GM18861 (cell line): ENCODE results near the gene FRAS1.
"Not testable (repeated sequence)": the region's sequence is repeated elsewhere in the genome, so short reads cannot be mapped to it uniquely, and the experiment has no call there.

Experiments
- ATAC-seq: cut with Tn5 transposase; IDR thresholded peaks from one replicate; pipeline ENCODE4 v1.9.1; 2021; ENCODE audit not compliant: unreplicated experiment

The FRAS1 gene

DNA sequence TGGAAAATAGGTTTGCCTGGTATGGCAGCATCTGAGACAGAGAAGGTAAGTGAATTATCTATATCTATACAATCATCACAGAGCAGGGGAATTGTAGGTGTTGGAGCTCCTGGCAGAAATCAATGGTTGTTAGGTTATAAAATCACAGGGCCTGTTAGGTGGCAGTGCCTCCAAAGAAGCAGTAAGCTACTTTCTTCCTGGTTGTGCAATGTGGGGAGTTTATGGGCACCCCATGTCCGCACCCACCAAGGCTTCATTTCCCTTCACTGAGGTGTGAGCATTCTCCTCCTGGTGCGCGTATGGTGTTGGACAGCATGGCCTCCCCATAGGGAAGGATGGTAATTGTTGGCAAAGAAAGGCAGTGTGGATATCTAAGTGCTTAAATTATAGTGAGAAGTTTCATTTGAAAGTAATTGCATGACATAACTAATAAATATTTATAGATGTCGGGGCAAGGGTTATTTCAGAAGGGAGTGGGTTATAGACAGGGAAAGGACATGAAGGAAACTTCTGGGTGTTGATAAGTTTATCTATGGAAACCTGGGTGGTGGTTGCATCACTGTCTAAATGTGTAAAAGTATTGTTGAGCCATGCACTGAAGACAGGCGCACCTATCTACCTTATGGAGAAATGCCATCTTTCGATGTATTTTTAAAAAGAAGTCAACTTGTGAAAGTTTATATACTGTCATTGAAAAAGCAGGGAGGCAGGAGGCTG is 153.7 kb downstream of the FRAS1 start:
- no peak for ATAC-seq

DNA sequence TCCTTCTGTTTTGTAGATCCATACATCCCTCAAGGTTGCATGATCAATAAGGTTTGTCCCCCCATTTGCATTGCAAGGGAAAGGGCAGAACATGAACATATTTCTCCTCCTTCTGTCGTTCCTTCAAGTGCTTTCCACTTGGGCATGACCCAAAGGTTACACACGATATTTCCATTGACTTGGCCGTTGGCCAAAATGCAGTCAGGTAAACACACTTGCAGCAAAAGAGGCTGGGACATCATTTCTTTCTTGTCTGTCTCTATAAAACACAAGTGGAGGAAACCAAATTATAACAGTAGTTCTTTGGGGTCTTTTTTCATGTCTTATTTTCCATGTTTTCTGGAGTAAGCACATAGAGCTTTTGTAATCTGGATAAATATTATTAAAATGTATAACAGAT is 156.1 kb downstream of the FRAS1 start:
- no peak for ATAC-seq

DNA sequence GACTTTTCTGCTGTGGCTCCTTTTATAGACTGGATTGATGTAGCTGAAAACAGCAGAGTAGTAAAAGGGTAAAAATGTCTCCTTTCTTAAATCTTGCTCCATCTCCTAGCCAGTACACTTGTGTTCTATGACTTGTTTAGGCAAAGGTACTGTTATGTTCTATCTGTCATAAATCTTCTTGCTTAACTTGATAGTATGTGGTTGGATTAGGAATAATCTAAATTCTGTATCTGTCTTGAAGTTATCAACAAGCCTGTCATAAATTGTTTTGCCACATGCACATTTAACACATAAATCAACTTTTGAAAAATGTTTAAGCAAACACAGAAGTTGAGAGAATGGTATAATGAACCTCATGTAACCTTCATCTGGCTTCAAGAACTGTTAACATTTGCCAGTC is 157.0 kb downstream of the FRAS1 start:
- ATAC-seq, result no peak

DNA sequence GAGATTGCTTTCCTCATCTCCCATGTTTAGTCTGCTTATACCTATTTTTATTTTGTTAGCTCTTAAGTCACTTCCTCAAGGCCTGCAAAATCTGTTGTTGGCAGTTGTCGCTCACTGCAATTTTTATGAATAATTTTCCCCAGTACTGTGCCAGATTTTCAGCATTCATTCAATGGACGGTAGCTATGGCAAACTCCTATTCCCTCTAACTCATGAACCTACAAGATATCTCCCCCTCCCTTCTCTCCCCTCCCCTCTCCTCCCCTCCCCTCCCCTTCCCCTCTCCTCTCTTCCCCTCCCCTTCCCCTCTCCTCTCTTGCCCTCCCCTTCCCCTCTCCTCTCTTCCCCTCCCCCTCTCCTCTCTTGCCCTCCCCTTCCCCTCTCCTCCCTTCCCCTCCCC is 160.4 kb downstream of the FRAS1 start:
- no peak for ATAC-seq

DNA sequence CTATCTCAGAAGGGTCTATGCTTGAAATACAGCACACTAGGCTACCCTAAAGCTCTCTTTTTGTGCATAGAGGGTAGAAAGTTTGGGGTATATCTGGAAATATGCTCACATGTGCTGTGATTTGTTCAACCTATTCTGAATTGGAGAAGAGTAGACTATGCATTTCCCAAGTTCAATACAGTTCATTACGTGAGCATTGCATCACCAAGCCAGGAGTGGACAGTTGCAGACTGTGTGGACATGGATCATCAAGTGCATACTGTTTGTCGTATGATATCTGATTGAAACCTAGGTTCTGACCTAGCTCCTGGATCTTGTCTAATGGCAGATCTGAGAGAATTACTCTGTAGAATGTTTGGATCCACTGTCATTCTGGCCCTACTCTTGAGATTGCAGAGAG is 161.1 kb downstream of the FRAS1 start:
- no peak for ATAC-seq

DNA sequence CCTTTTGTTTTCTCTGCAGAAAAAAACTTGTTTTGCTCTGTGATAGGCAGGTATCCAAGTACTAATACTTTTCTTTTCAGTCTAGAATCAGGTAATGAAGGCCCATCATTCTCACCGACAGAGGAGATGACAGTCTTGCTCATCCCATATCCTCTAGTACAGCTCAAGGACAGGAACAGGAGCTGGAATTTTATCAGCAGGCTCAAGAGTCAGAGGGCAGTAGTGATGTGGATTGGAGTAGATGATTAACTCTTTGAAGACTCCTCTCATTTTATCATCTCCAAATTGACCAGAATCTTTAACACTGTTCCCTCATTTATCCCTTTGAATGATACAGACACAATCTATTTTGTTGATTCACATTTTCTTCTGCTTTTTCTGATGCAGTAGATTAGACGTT is 162.7 kb downstream of the FRAS1 start:
- ATAC-seq, result no peak

DNA sequence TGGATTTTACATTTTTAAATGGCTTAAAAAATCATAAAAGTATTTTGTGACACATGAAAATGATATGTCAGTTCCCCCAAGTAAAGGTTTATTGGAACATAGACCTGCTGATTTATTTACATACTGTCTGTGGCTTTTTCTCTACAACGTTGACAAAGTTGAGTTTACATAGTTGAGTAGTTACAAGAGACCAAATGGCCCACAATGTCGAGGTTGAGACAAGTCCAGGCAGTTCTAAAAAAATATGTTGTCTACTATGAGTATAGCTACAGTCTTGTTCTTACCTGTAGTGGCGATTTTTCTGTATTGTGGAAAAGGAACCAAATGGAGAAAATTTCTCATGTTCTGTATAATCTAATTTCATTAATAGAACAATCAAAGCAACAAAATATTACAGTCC is 163.2 kb downstream of the FRAS1 start:
- ATAC-seq, result no peak

DNA sequence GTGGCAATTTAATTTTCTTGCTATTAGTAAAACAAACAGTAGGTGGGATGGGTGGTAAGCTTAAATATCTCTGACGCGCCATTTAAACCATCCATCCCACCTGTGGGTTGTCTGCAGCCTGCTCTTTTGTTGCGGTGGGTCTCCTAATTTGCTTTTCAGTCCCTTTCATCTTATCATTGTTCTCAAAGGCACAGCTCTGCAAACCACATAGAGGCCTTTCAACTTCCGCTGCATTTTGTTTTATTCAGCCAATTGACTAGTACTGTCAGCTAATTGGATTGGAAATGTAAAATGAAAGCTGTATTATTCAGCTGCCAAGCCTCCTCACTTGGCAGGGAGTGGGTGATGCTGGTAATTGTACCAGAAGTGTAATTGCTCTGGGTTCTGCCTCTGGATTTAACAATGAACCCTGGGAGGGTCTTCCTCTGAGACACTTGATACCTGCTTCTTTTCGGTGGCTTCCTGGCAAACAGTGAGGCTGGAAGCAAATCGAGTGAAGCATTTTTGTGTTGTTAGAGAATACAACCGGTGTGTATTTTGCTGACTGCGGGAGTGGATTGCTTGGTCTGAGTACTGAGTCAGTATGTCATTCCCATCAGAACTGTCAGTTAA is 165.6 kb downstream of the FRAS1 start:
- no peak for ATAC-seq

DNA sequence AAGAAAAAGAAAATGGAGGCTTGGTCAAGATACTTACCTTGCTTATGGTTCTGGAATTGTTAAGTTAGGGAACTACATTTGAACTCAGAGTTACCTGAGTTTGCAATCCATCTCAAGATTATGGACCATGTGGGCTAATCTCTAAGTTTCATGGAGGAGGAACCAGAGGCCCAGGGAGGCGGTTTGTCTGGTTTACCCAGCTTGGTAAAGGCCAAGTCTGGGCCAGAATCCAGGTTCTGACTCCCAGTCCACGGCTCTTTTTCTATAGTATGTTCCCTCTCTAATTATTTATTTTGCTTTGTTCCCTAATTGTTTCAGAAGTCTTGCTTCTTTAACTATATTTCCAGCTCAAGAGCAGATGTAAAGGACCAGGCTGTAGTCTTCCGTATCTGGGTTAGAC is 168.1 kb downstream of the FRAS1 start:
- ATAC-seq, result no peak

DNA sequence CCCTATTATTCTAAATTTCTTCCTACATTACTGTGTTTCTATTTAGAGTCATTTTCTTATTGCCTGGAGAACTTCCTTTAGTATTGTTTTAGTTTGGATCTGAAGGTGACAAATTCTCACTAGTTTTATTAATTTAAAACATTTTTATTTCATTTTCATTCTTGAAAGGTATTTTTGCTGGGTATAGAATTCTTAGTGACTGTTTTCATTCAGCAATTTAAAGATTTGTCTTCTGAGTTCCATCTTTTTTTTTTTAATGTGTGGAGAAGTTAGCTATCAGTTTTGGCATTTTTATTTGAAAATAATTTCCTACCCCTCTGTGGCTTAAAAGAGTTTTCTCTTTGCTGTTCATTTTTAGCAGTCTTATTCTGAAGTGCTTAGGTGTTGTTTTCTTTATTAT is 169.2 kb downstream of the FRAS1 start:
- no peak for ATAC-seq

DNA sequence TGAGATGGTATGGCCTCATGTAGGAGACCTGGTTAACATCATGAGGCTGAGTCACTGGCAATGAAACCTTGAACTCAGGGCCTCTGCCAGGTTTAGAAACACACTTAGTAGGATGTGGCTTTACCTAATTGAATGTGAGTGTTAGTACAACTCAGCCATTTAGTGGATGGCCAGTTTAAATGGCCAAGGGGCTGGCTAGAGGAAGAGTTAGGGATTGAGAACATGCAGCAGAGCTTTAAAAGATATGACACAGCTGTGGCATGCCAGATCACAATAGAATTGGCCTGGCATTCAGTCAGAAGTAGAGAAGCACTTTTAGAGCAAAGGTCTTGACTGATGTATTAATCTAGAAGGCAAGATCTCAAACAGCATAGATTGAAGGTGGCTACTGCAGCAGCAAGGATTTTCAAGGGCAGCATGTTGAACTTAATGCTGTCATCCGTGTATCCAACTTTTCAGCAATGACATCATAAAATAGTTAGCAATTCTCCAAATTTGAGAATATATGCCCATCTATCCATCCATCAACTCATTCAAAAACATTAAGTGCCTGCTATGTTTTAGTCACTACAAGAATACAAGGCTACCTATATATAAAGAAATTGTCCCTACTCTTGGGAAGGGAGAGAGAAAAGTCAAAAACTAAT is 170.4 kb downstream of the FRAS1 start:
- ATAC-seq, result no peak

DNA sequence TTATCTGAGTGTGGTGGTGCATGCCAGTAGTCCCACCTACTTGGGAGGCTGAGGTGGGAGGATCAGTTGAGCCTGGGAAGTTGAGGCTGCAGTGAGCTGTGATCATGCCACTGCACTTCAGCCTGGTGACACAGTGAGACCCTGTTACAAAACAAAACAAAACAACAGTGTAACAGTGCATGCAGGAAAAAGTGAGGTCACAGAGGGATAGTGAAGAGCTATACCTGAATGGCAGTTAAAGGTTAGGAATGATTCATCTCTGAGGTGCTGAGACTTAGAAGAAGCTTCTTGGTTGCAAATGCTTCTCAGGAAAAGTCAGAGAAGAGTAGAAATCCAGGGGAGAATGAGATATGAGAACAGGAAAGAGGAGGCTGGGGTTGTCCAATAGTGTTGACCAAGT is 178.7 kb downstream of the FRAS1 start:
- no peak for ATAC-seq

DNA sequence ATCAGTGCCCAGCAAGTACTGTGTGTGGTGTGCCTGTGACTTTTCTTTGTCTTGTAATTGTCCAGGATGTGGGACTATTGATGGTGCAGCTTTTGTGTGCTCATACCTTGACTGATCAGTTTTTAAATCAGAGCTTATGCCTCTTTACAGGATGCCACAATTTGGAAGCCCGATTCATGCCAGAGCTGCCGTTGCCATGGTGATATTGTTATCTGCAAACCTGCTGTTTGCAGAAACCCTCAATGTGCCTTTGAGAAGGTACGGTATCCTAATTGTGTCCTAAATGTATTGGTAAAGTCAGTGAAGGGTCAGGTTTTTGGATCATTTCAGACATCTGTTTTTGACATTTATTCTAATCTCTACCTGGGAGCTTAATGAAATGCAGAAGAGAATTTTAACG is 180.2 kb downstream of the FRAS1 start:
- ATAC-seq, result no peak

DNA sequence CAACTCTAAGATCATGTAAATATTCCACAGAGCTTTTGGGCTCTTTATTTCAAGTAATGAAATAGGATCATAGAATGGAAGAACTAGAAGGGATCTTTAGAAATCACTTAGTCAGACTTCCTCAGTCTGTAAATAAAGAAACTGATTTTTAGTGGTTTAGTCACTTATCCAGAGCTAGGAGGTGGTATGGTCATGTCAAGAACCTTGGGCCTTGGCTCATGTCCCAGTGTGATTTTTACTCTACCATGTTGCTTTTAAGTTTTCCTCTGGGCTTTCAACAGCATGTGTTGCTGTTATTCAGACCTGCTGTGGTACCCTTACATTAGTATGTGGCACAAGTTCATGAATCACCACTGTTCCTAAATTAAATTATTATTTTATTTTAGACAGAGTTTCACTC is 184.9 kb downstream of the FRAS1 start:
- ATAC-seq, result no peak

DNA sequence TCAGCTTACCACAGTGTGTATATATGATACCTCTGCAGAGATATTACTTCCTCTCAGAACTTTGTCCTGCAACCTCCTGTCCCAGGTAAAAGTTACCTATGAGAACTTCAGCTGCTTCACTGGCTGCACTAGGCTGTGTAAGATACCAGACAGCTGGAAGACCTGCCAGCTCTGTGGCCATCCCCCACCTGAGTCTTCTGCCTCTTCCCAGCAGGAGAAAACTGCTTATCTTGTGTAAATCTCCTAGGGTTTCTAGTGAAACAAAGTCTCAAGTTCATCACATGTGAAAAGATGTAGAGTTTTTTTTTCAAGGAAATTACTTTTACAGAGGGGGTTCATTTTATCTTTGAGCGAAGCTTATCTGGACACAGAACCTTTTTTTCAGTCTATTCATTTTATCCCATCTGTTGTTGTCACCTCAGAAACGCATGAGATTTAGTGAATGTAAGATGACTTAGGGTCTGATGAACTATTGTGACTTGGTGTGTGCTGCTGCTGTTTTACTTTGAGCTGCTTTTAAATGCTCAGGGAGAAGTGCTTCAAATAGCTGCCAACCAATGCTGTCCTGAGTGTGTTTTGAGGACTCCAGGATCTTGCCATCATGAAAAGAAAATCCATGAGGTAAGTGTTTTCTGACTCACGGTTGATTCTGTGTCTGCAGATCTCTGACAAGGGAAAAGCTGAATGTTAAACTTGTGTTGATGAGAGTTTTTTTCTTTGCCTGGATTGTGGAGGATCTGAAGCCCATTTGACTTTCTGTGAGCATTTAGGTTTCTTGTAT is 187.8 kb downstream of the FRAS1 start:
- ATAC-seq, result no peak

DNA sequence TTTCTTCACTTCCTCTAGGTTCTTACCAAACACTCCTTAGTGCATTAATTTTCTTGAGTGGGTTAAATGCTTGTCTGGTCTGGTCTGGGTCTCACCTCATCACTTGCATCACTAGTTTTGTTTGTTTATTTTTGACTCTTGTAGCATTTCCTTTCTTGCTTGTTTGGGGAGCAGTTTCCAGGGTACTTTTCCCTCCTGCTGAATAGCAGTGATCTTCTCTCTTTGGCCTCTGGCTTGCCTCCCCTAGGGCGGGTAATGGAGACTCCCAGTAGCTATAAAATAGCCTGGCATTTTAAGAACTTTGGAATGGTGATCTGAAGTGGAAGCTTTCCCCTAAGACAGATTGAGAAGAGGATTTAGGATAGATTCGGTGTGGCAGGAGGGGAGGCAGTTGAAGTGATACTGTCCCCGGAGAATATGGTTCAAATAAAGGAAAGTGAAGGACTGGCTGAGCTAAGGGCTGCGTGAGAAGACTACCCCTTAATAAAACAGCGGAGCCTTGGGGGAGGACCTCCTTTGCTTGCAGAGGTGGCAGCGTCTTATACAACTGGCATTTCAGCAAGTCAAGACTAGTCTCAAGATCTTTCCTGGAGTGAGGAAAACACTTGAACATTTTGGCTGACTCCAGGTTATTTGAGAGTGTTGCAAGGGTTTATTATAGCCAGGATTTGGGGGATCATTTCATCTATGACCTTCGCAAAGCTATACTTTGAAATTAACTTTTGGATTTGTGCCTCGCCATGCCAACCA is 190.6 kb downstream of the FRAS1 start:
- ATAC-seq, result no peak

DNA sequence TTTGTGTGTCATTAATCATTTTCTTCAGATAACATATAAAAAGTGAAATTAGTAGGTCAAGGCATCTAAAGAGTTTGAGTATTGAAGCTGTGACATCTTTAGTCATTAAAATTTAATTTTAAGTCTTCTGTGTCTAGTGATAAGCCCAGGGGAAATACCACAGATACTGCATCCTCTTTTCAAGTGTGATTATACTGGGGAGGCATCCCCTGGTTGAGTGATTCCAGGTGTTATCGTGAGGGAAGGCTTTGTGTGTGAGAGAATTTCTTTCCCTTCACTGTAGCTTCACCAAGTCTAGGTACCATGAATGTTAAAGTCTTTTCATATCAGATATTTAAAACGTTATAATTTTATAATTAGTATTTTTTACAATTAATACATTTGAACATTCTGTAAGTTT is 193.4 kb downstream of the FRAS1 start:
- ATAC-seq, result no peak

DNA sequence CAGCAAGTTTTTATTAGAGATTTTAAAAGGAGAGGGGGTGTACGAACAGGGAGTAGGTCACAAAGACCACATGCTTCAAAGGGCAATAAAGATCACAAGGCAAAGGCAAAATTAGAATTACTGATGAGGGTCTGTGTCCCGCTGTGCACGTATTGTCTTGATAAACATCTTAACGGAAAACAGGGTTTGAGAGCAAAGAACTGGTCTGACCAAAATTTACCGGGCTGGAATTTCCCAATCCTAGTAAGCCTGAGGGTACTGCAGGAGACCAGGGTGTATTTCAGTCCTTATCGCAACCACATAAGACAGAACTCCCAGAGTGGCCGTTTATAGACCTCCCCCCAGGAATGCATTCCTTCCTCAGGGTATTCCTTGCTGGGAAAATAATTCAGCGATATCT is 195.7 kb downstream of the FRAS1 start:
- not testable (repeated sequence) for ATAC-seq

DNA sequence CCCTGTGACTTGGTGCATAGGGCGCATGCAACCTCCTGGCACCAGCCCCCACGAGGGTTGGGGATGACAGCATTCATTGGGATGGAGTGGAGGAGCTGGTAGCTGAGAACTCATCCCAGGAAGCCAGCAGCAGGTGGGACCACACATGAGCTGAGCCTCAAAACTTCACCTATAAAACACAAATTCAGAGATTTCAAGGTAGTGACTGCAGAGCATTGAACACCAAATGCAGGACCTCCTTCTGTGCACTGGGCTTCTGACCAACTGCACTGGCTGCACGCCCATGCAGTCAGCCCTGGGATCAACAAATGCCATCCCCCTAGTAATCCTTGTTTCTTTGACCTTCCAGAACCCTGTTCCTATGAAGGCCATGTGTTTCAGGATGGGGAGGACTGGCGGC is 197.8 kb downstream of the FRAS1 start:
- ATAC-seq, result no peak

DNA sequence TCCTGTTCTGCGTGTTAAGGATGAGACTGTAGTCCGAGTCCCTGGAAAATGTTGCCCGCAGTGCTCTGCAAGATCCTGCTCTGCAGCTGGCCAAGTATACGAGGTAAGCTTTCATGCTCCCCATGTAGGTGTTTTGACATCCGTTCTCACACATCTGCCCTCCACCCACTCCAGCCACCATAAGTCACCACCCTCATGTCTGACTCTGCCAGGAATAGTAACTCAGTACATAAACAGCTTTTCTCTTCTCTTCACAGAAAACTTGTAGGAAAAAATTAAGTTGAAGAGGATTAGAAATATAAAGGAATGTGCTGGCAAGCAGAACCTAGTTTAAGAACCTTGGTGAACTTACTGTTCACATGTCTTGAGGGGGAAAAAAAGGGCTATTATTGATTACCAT is 207.9 kb downstream of the FRAS1 start:
- no peak for ATAC-seq

DNA sequence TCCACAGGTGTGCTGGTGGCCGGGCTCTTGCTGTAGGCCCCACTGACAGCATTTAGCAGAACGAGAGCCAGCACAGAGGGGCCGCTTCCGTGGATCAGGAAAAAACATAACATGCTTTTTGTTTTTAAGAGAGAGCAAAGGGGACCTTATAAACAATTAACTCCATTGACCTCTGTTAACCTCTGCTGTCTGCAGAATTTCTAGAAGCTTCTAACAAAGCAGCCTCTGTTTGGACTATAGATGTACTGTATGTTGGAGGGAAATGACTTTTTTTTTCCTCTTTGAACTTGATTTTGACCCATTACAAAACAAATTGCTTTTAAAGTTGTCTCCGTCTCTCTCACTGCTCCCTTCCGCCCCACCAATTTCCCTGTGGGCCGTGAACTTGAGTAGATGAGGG is 210.7 kb downstream of the FRAS1 start:
- ATAC-seq, result no peak
